CD4-positive, alpha-beta T cell treated with Interleukin-17A for 1 hour (primary cell): ENCODE measurements around the gene CD99L2.

Source experiments
- DNase-seq: peaks from one replicate; pipeline ENCODE4 v3.0.0-alpha.2; 2020

The CD99L2 gene, protein sequence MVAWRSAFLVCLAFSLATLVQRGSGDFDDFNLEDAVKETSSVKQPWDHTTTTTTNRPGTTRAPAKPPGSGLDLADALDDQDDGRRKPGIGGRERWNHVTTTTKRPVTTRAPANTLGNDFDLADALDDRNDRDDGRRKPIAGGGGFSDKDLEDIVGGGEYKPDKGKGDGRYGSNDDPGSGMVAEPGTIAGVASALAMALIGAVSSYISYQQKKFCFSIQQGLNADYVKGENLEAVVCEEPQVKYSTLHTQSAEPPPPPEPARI

DNA sequence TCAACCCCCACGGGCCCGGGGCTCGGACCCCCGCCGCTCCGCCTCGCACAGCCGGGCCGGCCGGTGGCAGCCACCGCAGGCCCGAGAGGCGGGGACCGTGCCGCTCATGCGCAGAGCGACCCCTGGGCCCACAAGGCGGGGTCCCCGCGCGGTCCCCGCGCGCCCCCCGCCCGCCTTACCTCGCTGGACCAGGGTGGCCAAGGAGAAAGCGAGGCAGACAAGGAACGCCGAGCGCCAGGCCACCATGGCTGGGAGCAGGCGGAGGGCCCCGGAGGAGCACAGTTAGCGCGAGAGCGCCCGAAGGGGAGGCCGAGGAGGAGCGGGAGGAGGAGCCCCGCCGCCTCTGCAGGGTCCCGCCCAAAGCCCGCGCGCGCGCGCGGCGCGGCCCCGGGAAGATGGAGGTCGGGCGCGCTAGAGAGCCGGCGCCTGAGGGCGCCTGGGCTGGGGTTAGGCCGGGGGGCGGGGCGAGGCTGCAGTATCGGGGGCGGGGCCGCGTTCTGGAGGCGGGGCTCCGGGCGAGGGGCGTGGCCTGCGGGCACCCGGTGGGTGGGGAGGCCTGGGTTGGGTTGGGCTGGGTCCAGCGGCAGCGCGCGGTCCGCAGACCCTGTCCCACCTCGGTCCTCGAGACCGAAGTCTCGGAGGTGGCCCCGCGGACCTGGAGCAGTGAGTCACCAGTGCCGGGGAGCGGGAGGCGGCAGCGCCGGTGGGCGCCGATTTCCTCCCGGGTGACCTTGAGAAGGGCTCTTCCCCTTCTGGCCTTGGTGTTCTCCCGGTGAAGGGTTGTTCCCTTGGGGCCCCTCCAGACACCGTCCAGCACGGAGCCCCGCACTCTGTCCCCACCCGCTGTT lies at the start of gene CD99L2:
Gene CD99L2 (minus strand): TSS at position 326 of the 848 bp plus-strand sequence. CDS start 80 bp downstream, at position 246.
- DNase-seq: peak; percentile 91

DNA sequence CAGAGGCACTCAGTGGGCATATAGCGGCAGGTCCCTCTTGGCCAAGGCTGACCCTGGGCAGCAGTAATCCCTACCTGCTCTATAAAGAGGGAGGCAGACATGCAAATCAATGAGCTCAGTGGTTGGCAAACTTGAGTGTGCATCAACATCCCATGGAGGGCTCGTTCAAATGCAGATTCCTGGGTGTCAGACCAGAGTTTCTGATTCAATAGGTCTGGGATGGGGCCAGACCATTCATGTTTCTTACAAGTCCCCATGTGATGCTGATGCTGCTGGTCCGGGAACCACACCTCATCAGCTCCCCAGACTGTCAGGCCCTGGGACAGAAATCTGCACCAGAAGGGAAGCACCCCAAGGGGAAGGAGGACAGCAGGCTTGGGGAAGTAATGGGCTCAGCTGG lies 45.8 kb upstream of the CD99L2 start:
- DNase-seq: no peak

DNA sequence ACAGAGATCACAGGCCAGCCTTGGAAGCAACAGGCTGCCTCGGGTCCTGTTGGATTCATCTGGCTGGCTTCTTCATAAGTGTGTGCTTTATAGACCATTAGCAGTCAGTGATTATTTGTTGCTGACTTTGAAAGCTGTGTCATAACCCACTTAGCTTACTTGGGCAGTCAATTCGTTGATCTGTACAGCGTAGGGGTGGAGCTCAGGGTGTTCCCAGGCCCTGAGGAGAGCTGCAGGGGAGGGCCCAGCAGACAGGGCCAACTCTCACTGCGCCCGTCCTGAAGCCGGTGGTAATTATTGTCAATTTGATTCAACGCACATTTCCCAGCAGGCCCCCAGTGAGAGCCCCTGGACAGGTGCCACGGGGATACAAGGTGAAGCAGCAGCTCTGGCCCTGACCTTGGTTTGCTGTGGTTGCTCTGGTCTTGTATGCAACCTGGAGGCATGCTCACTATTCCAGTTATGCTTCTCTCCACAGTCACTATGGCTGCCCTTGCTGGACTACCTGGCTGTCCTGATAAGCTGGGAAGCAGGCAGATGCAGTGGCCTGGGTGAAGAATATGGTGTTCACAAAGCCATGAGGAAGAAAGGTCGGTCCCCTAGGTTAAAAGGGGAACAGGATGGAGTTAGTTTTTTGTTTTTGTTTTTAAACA lies 44.6 kb upstream of the CD99L2 start:
- DNase-seq: no peak

DNA sequence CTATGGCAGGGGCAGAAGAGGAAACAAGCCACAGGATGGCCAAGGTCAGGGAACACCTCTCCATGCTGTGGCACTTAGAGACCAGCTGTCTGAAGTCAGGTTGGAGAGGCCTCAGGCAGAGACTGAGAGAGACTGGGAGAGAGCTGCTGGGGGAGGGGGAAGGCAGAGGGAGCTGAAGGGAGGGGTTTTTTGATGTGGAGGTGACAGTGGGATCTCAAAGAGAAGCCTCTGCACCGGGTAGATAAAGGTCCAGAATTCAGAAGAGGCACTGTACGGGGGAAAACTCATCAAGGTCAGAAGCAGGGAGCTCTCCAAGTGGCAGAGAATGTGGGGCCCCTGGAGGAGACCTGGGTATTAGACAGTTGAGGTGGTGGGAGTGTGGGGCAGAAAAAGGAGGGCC lies 43.1 kb upstream of the CD99L2 start:
- DNase-seq: no peak

DNA sequence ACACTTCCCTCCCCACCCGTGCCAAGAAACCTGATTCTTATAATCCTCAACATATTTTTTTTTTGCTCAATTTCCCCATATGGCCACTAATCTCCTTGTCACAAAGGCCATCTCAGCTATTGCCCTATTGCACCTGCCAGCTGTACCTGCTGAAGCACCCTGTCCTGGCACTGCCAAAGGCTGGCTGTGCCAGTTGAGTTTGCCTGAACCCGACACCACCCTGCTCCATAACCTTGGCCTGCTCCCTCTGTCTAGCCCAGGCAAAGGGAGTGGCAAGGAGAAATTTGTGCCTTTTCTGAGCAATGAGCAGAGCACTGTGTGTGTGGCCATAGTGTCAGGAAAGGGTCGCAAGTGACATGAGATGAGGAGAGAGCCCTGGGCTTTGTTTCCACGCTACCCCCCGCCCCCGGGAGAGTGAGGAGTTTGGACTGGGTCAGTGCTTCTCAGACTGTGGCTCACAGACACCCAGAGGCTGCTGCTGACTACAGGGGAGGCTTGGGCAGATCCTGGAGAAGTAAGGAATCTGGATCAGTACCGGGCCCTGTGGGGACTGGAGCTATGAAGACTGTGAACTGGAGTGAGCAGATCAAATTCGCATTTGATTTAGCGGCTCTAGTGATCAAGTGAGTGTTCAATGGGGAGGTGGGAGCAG lies 42.5 kb upstream of the CD99L2 start:
- DNase-seq: no peak

DNA sequence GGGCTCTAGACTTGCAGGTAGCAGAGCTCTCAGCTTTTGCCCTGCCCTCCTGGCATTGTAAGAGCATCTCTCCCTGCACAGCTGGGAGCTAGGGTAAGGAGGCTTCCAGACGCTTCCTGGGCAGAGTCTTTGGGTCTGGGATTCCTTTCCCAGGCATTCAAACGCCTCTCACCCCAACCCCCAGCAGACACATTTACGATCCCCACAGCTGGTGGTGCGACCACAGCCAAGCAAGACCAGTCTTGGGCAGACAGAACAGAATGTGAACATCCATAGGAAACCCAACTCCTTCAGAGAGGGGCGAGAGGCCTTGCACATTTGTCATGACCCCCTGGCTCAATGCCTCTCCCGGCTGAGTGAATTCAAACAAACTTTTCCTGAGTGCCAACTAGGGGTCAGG lies 38.1 kb upstream of the CD99L2 start:
- no peak for DNase-seq

DNA sequence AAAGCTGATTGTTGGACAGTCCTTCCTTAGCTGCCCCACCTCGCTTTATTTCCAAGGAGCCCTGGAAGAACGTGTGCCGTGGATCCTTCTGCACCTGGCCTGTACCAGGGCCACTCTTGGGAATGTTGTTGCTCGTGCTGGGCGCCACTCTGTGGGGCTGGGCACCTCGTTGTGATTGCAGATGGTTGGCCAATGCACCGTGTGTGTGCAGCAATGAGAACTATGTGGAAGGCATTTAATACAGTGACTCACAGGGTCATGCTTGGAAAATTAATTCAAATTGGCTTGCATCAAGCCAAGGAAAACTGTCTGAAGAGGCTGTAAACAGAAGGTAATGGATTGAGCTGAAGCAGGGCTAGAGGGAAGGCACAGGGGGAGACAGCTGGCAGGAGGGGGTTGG lies 37.0 kb upstream of the CD99L2 start:
- no peak for DNase-seq

DNA sequence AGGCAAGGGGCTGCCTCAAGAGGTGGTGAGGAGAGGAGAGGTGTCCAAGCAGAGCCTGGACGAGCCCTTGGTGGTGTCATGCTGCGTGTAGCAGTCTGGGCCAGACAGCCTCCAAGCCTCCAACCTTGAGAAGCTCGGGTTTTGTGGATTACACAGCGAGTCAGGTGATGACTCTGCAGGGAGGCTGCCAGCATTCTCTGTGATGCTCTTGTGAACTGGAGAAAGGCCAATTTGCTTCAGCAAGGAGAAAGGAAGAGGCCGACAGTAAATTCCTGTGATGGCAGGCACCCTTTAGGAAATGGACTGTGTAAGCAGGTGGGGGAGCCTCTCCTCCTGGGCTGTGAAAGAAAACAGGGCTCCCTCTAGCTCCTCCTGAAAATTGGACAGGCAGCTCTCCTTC lies 36.0 kb upstream of the CD99L2 start:
- DNase-seq: no peak

DNA sequence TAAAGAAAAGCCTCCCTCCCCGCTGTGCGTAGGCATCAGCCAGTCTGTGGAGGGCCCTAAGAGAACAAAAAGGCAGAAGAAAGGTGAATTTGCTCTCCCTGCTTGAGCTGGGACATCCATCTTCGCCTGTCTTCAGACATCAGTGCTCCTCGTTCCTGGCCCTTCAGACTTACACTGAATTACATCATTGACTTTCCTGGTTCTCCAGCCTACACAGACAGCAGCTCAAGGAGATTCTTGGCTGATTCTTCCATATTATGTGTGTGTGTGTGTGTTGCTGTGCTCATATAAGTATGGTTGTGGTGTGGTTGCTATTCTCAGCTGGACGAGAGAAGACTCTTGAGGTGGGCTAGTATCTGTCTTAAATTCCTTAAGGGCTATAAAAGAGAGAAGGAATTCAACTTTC lies 35.5 kb upstream of the CD99L2 start:
- DNase-seq: no peak

DNA sequence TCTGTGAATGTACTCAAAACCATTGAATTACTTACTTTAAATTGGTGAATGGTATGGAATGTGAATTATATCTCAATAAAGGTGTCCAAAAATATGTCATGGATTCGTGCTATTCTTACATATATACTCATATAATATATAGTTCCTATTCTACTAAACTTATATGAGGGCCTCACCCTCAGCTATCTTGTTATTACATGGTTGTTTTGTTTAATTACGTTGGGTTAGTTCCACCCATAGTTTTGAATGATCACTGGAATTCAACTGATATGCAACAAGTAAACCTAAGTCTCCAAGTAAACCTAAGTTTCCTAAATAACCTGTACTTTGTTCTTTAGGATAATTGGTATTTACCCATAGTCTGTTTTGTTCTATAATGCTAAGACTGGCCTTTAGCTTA lies 30.6 kb upstream of the CD99L2 start:
- DNase-seq: no peak

DNA sequence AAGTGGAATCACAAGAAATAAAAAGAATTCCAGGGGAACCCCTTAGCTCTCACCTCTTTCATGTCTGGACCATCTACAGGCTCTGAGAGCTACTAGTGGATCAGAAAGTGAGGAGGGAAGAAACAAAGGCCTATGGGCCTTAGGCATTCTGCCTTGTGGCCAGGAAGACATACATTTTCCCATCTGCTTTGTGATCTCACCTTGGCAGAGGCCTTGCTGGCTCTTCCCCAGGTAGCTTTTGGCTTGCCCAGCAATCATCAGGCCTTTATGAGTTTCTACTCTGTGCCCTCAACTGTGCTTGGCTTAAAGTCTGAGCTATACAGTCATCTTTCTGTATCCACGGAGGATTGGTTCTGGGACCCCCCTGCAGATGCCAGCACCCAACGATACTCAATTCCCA lies 28.3 kb upstream of the CD99L2 start:
- DNase-seq: no peak

DNA sequence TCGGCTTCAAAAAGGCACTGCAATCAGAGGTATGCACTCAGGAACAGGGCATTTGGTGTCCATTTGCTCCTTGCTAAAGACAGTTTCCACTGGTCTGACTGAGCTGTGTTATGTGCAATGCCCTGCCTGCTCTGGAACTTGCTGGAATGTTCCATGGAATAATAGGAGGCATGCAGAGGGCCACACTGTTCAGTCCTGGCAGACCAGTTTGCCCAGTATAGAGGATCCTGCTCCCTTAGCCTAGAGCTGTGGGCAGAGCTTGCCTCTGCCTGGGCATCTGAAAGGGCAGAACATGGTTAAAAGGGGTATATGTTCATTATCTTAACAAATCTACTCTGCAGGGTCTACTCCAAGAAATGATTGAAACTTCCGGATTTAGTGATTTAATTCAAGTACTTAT lies 27.8 kb upstream of the CD99L2 start:
- no peak for DNase-seq

DNA sequence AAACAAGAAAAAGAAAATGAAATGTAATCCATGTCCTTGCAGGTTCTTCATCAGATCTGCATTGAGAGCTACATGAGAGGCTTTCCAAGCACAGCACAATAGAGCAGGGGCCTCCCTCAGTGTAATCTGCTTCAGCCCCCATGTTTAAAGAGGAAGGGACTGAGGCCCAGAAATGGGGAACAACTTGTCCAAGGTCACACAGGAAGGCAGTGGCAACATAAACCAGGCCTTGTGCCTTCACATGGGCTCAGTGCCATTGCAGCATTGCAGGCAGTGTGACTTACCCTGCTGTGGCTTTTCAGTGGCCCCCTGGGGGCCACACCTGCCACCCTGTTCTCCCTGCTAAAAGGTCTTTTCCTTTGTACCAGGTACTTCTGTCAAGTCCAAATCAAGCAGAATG lies 20.9 kb upstream of the CD99L2 start:
- DNase-seq: no peak

DNA sequence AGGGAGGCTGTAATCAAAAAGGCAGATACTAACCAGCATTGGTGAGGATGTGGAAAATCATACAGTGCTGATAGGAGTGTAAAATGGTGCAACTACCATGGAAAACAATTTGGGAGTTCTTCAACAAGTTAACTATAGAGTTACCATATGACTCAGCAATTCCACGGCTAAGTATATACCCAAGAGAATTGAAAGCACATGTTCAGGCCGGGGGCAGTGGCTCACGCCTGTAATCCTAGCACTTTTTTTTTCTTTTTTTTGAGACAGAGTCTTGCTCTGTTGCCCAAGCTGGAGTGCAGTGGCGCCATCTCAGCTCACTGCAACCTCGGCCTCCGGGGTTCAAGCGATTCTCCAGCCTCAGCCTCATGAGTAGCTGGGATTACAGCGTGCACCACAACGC lies 15.0 kb upstream of the CD99L2 start:
- DNase-seq: no peak

DNA sequence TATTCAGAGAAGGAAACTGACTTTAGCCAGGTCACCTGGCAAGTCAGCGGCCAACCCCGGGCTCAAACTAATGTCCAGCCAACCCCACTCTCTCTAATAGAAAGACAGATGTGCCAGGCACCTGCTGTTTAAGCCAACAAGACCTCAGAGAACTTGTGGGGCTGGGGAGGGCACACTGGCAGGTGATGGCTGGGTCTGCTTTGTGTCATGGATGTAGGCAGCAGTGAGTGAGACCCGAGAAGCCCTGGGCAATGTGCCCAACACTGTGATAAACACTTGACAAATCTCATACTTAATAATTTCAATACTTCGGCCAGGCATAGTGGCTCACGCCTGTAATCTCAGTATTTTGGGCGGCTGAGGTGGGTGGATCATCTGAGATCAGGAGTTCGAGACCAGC lies 9.0 kb upstream of the CD99L2 start:
- no peak for DNase-seq

DNA sequence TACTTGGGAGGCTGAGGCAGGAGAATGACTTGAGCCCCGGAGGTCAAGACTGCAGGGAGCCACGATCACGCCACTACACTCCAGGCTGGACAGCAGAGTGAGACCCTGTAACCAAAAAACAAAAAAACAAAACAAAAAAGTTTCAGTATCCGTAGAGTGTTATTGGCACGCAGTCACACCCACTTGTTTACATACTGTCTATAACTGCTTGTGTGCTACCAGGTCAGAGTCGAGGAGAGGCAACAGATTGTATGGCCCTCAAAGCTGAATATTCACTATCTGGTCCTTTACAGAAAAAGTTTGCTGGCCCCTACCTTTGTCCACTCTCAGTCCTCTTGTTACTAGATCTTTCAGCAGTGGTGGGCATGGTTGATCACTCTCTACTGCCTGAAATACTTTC lies 8.2 kb upstream of the CD99L2 start:
- no peak for DNase-seq

DNA sequence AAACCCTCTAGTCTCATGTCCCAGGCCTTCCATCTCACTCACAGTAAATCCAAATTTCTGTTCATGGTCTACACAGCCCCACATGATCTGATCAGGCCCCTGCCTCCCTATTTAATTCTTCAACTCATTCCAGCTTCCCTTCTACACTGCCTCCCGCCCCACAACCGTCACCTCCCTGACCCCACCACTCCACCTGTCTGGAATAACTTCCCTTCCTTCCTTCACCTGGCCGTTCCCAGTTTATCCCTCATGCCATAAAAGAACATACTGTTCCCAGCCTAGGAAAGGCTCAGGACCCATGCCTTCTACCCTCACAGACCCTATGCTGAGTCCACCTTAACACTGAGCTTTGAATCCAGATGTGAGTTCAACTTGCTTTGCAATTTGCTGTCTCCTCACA lies 6.8 kb upstream of the CD99L2 start:
- DNase-seq: no peak

DNA sequence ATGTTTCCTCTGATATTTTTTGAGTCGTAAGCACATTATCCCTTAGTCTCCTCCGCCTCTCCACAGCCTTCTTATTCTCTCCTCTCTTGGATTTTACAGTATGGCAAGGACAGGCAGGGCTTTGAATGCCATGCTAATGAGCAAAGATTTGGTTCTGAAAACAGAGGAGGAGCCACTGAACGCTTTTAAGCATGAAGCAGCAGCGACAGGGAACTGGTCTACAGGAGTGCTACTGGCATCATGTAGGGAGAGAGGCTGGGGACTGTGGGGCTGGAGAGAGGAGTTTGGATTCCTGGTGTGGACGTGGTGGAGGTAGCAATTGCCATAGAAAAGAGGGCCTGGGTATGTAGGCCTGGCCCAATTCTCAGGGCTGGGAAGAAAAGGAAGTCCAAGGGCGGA lies 4.6 kb upstream of the CD99L2 start:
- no peak for DNase-seq

DNA sequence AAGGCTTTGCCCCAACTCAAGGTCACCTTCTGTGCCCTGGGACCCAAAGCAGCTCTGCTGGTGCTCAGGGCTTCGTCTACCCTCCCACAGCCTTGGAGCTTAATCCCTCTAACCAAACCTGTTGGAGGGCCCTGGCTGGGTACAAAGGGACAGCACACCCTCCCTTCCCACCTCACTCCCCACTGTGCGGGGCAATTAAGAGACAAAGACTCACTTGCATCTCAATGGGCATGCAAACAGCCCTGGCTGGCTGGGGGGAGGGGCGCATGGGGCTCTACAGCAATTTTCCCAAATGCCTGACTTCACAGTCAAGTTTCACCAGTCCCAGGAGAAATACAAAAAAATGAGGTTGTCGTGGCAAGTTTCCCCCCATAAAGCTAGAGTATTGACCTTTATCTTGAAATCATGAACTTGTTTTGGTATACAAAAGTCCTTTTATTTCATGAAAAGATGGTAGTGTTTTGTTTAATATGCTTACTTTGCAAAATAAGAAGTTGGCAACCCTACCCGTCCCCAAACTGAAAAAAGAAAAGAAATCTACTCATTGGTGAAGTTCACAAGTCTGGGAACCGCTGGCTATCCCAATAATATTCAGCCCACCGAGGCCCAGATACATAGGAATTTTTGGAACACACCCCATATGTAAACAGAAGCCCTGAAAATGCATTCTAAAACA lies 4.1 kb upstream of the CD99L2 start:
- no peak for DNase-seq

DNA sequence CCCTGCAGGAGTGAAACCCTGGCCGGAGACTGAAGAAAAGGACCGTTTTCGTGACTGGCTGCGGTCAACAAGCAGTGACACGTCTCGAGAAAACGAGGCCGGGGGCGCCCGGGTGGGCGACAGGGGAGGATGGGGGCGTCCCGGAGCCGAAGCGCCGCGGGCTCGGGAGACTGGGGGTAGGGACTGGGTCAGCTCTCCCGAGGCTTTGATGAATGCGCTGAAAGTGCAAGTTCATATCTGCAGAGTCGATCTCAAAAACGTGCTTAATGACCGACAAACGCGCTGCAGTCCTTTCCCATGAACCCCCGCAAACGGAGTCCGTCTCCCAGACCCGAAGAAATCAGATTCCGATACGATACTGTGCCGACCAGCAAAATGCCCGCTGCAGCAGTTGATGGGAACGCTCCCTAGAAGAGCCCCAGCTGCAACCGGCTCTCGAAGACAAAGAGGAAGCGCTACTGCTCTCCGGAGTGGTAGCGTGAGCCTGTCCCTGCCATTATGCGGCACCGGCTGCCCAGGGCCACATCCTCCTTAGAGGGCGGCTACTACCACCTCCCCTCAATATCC lies 806 bp upstream of the CD99L2 start:
- peak; percentile 27 for DNase-seq

DNA sequence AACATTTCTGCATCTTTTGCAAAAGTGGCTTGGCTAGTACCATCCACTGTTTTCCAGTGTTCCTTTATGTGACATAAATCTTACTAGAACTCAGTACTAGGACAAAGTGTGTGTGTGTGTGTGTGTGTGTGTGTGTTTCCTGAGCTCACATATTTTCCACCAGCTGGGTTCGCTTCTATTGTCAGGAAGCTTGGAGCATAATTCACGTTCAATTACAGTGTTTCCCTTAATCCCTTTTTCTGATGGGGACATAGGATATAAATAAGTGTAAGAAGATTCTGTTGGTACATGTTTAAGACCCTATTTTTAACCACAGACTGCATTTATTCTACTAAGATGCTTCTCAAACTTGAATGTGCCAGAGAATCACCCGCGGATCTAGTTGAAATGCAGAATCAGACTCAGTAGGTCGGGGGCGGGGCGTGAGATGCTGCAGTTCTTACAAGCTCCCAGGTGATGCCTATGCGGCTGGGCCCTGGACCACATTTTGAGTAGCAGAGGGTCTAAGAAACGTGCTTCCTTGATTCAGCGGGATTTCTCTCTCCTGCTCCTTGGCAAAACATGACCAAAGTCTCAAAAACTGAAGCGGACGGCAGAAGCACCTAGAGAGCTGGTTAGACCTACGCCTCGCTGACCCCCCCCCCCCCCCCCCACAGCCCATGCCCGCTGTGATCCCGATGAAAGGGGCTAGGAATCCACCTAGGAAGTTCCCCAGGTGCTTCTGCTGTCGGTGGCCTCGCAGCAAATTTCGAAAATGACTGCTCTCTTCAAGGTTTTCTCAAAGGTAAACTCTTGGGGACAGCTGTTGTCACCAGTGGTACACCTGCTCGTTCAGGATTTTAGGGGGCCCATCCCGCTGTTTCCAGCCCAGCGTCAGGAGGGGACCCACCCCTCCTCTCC lies 797 bp downstream of the CD99L2 start:
- DNase-seq: peak; percentile 37

DNA sequence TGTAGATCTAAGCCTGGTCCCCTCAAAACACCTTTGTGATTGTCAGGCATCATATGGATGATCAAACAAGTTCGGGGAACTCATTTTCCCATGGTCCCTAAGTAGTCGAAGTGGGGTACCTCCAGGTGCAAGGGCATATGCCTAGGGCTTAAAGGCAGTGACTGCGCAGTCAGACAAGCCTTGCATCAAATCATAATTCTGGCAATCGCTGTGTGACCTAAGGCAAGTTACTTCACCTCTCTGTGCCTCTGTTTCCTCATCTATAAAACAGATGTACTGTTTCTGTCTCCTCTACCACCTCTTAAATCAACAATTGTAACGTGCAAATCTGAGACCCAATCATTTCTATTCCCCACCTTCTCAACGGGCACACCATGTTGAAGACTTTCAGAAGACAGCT lies 1.8 kb downstream of the CD99L2 start:
- DNase-seq: no peak
